HG02642 (cell line): Measurements from ENCODE around the gene YY1.
"Not testable (repeated sequence)": the region's sequence is repeated elsewhere in the genome, so short reads cannot be mapped to it uniquely, and the experiment has no call there.

Experiments
- ATAC-seq: cut with Tn5 transposase; IDR thresholded peaks from one replicate; pipeline ENCODE4 v1.9.1; 2021; ENCODE audit warnings: mild to moderate bottlenecking; ENCODE audit not compliant: unreplicated experiment, poor library complexity

The YY1 gene

DNA sequence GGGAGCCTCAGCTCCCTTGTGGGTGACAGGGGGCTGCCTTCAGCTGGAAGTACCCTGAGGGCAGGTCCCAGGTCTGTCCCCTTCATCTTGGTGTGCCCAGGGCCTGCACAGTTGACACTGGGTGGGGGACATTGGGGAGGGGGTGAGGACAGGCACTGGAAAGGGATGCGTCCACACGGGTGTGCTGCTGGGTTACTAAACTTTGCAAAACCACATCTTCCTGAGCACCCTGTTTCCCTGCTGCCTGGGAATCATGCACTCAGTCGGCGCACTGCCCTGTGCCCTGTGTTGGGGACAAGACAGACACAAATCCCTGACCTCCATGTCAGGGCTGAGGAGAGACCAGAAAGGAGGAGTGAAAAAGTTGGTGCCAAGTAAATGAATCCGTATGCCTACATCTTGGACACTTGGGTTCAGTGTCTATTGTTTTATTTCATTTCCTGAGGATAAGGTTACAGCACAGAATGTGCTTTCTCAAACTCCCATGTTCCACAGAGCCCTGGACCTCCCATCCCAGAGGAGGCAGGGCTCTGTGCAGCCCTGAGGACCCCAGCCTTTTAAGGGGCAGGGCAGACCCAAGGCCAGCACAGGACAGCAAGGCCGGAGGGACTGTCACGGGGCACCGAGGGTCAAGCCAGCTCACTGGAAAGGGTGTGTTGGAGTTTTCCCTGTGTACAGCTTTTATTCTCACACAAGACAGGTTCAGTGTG, 70.2 kb downstream of the YY1 start:
- no peak for ATAC-seq

DNA sequence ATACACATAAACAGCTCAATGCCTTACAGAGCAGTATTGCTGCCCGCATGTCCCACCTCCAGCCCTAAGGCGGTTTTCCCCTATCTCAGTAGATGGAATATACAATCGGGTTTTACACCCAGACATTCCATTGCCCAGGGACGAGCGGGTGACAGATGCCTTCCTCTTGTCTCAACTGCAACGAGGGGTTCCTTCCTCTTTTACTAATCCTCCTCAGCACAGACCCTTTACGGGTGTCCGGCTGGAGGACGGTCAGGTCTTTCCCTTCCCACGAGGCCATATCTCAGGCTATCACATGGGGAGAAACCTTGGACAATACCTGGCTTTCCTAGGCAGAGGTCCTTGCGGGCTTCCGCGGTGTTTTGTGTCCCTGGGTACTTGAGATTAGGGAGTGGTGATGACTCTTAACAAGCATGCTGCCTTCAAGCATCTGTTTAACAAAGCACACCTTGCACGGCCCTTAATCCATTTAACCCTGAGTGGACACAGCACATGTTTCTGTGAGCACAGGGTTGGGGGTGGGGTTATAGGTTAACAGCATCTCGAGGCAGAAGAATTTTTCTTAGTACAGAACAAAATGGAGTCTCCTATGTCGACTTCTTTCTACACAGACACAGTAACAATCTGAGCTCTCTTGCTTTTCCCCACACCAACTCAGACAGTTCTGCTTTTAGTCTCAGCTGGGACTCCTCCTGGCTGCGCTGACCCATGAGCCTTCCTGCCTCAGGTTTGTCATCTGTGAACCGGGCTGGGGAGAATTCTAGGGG, 73.3 kb downstream of the YY1 start:
- ATAC-seq = not testable (repeated sequence)

DNA sequence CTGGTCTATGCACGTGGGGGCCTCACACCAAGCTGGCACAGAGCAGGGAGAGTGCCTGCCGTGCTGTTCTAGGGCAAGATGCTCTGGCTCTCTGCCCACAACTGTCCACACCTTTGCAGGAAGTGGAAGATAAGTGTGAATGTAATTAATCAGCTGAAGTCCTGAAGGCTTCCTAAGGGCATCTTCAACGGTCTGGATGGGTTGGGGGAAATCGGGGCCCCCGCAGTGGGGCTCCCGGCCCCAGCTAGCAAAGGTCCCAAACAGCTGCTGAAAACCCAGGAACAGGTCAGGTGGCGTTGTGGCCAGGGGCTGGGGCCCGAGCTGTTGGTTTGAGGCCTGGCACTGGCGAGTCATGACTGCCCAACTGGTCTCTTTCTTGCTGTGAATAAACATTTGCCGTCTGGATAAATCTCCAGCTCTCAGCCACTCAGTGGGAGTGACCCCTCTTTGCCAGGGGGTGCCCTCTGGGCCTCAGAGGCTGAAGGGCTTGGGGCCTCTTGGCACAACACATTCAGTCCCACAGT, 74.0 kb downstream of the YY1 start:
- ATAC-seq = no peak

GRCh38 chr14:100313464-100314230, 74.7 kb downstream of the YY1 start:
- ATAC-seq = no peak

- no peak for ATAC-seq
Measured at GRCh38 chr14:100314724-100315123, 75.8 kb downstream of the YY1 start.

DNA sequence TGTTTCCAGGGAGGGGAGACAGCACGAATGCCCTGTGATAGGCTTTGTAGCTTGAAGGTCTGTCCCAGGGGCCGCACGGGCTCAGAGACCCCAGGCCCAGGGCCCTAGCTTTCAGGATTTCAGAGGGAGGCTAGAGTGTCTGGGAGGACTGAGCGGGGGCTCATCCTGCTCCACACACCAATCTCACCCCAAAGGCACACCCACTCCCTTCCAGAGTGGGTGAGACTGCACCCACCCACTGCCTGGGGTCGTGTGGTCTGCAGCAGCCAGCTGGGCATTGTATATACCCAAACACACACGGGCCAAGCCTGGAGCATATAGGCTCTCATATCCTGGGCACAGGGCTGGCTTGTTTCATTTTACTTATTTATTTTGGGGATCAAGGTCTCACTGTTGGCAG, 78.4 kb downstream of the YY1 start:
- no peak for ATAC-seq

DNA sequence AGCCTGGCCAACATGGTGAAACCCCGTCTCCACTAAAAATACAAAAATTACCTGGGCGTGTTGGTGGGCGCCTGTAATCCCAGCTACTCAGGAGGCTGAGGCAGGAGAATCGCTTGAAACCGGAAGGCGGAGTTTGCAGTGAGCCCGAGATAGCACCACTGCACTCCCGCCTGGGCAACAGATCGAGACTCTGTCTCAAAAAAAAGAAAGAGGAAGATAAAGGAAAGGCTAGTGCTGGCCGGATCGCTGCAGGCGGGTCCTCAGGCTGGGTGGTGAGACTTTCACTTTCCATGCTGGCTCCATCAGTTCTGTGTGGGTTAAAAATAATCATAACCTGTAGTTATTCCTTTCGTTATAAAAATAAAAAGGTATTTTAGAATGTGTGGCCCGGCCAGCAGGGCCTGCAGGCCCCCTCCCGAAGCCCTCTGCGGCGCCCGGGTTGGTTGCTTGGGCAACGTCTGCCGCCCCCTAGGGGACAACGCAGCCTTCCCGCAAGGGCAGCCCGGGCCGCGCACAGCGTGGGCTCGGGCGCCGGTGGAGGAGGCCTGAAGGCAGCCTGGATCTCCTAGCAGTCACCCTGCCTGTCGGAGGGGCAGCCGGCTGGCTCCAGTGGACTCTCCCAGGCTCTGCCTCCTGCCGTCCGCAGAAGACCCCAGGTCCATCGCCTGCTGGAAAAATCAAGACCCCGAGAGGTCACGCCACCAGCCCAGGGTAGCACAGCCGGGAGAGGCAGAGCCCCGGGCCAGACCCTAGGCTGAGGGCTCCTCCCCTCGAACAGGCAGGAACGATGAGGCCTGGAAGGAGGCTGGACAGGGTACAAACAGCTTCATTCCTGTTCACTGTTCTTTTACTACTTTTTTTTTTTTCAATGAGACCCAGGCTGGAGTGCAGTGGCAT, 79.2 kb downstream of the YY1 start:
- peak; percentile 89 for ATAC-seq

DNA sequence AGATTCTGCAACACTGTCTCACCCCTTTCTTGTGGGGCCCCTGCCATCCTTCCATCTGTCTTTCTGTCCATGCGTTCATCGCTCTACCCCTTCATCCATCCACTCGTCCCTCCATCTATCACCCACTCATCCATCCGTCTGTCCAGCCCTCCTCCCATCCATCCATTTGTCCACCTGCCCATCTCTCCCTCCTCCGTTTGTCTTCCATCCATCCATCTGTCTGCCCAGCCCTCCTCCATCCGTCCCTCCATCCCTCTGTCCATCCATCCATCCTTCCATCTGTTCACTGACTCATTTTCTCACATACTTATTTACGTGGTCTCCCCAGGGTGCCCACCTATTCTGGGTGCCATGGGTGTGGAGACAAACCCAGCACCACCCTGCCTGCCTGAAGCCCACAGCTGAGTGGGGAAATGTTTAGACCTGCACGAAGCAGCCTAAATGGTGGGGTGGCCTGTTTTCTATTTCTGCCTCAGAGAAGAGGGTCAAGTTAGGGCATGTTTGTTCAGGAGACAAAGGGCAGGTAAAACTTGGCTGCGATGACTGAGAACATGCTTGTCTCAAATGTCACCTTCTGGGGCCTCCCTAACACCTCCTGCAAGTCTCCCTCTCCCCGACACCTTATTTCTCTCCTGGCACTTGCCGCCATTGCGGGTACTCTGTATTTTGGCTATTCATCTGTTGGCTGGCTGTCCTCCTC, 81.4 kb downstream of the YY1 start:
- no peak for ATAC-seq

GRCh38 chr14:100321473-100322137, 82.7 kb downstream of the YY1 start:
- no peak for ATAC-seq

DNA sequence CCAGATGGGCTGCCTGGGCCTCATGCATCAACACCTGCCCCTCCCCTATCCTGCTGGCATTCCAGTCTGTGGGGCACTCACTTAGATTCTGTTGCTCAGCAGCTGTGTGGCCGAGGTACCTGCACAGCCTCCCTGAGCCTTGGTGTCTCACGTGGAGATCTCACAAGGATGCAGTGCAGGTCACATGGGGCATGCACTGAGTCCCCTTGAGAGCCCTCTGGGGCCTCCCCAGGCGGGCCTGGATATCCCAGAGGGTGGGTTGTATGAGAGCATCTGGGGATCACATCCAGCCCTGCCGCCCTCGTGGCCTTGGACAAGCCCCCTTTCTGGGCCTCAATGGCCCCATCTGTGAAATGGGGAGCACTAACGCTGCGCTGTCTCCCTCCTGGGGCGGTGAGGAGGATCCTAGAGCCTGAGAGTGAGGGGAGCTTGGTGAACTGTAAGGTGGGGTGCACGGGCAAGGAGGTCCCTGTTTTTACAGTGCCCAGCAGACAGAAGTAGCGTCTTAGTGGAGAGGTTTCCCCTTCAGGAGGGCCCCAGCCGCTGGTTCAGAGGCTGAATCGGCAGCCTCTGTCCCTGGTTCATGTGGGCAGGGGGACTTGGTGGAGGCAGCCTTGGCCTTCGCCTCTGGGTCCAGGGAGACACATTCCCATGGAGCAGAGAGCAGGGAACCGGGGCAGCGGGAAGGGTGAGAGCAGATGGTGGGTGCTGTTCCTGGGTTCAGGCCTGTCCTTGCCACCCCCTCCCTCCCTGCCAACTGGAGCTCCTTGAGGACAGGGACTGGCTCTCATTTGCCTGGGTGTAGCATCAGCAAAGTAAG, 83.4 kb downstream of the YY1 start:
- no peak for ATAC-seq

DNA sequence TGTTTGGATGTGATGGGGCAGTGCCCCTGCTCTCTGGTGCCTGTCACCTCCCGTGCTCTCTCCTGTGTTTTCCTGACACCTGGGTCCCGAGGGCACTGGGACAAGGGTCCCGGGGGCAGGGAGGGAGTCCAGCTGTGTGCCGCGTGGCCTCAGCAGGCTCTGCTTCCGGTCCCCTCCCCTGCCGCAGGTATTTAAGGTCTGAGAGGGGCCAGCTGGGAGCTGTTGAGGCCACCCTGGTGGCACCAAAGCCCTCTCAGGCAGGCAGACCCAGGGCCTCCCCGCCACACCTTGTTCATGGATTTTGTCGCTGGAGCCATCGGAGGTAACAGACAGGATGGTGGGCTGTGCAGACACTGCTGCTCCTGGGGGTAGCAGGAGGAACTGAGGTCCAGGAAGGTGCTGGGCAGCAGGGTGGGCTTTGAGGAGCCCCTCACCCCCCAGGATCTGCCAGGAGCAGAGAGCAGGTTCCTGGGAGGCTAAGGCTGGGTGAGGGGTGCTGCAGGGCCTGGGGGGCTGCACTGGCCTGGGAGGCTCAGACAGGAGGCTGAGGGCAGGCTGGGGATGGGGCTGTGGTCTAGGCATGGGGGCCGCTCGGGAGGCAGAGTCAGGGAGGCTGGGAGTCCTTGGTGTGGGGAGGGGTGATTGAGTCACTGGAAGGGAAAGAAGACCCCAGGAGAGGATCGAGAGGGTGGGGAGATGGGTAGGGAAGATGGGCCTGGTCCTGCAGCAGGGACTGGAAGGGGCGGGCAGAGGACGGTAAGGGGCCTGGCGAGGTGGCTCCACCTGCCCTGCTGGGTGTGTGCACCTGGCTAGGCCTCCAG, 84.4 kb downstream of the YY1 start, which contains the start of gene SLC25A47:
SLC25A47 (plus strand) TSS at position 219 of the 821 bp plus-strand sequence; CDS start at position 295, 76 bp downstream.
- ATAC-seq = no peak

- no peak for ATAC-seq
Measured at GRCh38 chr14:100323942-100324307, 85.0 kb downstream of the YY1 start.

DNA sequence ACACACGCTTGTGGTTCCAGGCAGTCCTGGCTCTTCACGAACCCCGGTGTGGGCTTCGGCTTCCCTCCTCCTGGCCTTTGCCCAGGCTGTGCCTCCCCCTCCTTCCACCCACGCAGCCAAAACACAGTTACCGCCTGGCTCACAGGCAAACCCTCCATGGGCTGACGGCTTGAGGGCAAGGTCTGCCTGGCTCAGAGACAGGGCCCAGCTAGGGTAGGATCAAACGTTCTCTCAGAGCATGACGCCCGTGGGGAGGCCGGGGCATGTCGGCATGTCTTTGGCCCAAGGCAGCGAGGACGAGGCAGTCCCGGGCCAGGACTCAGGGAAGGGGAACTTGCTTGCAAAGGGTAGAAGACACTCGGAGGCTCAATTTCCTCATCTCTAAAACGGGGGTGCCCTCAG, 86.3 kb downstream of the YY1 start:
- ATAC-seq = no peak

- ATAC-seq = no peak
Measured at GRCh38 chr14:100325958-100326357, 87.0 kb downstream of the YY1 start.

DNA sequence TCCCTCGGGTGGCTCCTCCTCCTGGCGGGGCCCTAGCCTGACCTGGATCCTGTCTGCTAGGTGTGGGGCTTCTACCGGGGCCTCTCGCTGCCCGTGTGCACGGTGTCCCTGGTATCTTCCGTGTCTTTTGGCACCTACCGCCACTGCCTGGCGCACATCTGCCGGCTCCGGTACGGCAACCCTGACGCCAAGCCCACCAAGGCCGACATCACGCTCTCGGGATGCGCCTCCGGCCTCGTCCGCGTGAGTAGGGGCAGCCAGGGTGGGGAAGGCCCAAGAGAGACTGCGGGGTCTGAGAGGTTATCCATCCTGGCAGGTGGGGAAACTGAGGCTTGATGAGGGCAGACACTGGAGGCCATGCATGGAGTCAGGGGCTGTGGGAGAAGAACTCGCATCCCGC, 88.2 kb downstream of the YY1 start:
- ATAC-seq = no peak

DNA sequence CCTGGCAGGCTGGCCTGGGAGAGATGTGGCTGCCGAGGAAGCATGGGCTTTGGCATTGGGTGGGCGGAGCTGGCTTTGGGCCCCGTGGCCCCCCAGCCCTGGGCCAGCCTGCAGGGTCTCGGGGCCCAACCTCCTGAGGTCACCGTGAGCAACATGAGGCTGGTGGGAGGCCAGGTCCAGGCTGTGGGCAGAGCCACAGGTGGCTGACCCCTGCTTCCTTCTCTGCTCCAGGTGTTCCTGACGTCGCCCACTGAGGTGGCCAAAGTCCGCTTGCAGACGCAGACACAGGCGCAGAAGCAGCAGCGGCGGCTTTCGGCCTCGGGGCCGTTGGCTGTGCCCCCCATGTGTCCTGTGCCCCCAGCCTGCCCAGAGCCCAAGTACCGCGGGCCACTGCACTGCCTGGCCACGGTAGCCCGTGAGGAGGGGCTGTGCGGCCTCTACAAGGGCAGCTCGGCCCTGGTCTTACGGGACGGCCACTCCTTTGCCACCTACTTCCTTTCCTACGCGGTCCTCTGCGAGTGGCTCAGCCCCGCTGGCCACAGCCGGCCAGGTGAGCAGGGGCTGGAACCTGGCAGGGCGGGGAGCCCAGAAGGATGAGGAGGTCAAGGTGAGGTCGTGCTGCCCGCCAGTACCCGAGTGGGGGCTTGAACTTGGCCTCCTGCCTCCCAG, 89.7 kb downstream of the YY1 start:
- no peak for ATAC-seq
